Measurements from ENCODE around the gene CLEC9A. TPM values are rescaled to one million over a fixed set of nuclear protein-coding genes. Genes with fewer than 3 reads are reported as not detected.

CLEC9A gene
- total and polyA plus RNA-seq, 10 of the 15 experiments (the other 5 are each of a cell fraction or from before 2014, with no cell fraction given), result not detected

- TF ChIP-seq USF1 (IDR thresholded peaks at IDR 0.05; ENCODE audit: borderline replicate concordance, extremely low read length, insufficient read depth, low read depth, low read length) (no peak), ZBED1 (IDR thresholded peaks at IDR 0.05; ENCODE audit: borderline replicate concordance) (no peak), TBL1XR1 (IDR thresholded peaks at IDR 0.05; ENCODE audit: low read depth, low read length) (no peak), SP1 (IDR thresholded peaks at IDR 0.05; ENCODE audit: low read depth, low read length) (no peak), ZNF274 (IDR thresholded peaks at IDR 0.05; ENCODE audit: insufficient read depth, insufficient read length) (no peak), RFX5 (IDR thresholded peaks at IDR 0.05; ENCODE audit: low read depth, low read length) (no peak), ELK1 (IDR thresholded peaks at IDR 0.05; ENCODE audit: low read depth, low read length) (no peak)
These were observed 1.3 kb downstream of the CLEC9A start (continued) for GRCh38 chr12:10031771-10032175.

GRCh38 chr12:10033783-10034545, 3.5 kb downstream of the CLEC9A start:
- CTCF ChIA-PET, result interaction anchor here (0.7 to 1.6 kb wide), 7 partner anchors 24 to 156 kb away, joined by 3 to 15 read pairs (median 4); partner anchors contain the start of gene CLEC12B
- in situ Hi-C loops (cut with MboI), result loop anchor here (5.0 kb wide), 1 partner anchor 108 kb away; no protein-coding TSS in a partner anchor
- Histone ChIP-seq H3K27ac (ENCODE audit: control insufficient read depth, insufficient read depth) (no peak overlapping the region), H3K79me2 (ENCODE audit: control insufficient read depth, insufficient read depth, low read length) (no peaks in the 10 kb centered on the region), H3K9me3 (replicated peaks; ENCODE audit: control insufficient read depth, insufficient read depth, low read length) (no peaks in the 10 kb centered on the region), H3K36me3 (ENCODE audit: control insufficient read depth in 2 of 2, insufficient read depth in 2 of 2, low read length in 1 of 2) (no peaks in the 10 kb centered on the region), H4K20me1 (ENCODE audit: control insufficient read depth, insufficient read depth) (no peaks in the 10 kb centered on the region), H2AFZ (ENCODE audit: control insufficient read depth, low read depth, low read length) (no peak overlapping the region), H3K4me1 (ENCODE audit: control insufficient read depth, insufficient read depth, low read length) (no peaks in the 10 kb centered on the region), H3K9ac (ENCODE audit: control insufficient read depth, insufficient read depth, low read length) (no peak overlapping the region), H3K4me3 (no peak overlapping the region), H3K27me3 (replicated peaks in 1 of 2; ENCODE audit: control insufficient read depth in 2 of 2, insufficient read depth in 2 of 2, low read length in 1 of 2) (no peaks in the 10 kb centered on the region; a peak in 1 of 4 replicates), H3K4me2 (ENCODE audit: control insufficient read depth, insufficient read depth) (no peak overlapping the region)
- no peak for ATAC-seq
- no peak for TF ChIP-seq CREM (IDR thresholded peaks at IDR 0.05; ENCODE audit: low read depth)
- no peak for TF ChIP-seq STAT3 (IDR thresholded peaks at IDR 0.05; ENCODE audit: low read depth, low read length)
- TF ChIP-seq RAD21 (IDR thresholded peaks at IDR 0.05; ENCODE audit: insufficient read depth, low read depth, low read length), result peak; percentile 69
- no peak for TF ChIP-seq IKZF1 (conservative IDR thresholded peaks at IDR 0.05)
- TF ChIP-seq CTCF (IDR thresholded peaks at IDR 0.05 in 2 of 3, conservative IDR thresholded peaks at IDR 0.05 in 1 of 3; ENCODE audit: control insufficient read depth in 2 of 3, extremely low read depth in 1 of 3, insufficient read depth in 1 of 3, low read depth in 3 of 3, low read length in 3 of 3), result peak; percentile 19 to 49 (median 32); a peak in 4 of 6 replicates
- peak; percentile 88 for TF ChIP-seq SMC3 (IDR thresholded peaks at IDR 0.05; ENCODE audit: borderline replicate concordance, low read length)
- intact Hi-C loops (cut with micrococcal nuclease; ENCODE audit: unreplicated experiment), result loop anchor here (1.0 kb wide), 1 partner anchor 106 kb away; no protein-coding TSS in a partner anchor
- 0% methylated on average over 1 of the region's 1 CpG for WGBS (ENCODE audit: insufficient coverage, insufficient replicate concordance, low lambda C conversion rate, missing lambda C conversion rate)
- POLR2A ChIA-PET, result no interaction called here
- no peak for DNase-seq (ENCODE audit: low read depth, low spot score)
- SMC1A ChIA-PET (ENCODE audit: uncharacterized antibody, unreplicated experiment), result interaction anchor here (0.7 to 3.1 kb wide), 4 partner anchors 18 to 106 kb away, joined by 3 to 21 read pairs (median 3); no protein-coding TSS in a partner anchor
- RAD21 ChIA-PET (ENCODE audit: unreplicated experiment), result interaction anchor here (1.1 to 1.2 kb wide), 2 partner anchors 94 to 106 kb away, joined by 3 to 8 read pairs; no protein-coding TSS in a partner anchor
- BruUV-seq (replicated peaks), result no TSS peak
- FAIRE-seq, result no peak

Measured in GM12878 (cell line).